NCI-H460 (cell line): Measurements from ENCODE around the gene IFNA8. TPM values are rescaled to one million over a fixed set of nuclear protein-coding genes. Genes with fewer than 3 reads are reported as not detected.
"Not testable (repeated sequence)": the region's sequence is repeated elsewhere in the genome, so short reads cannot be mapped to it uniquely, and the experiment has no call there.

Experiments
- DNase-seq: peaks from one replicate; pipeline ENCODE4 v3.0.0-alpha.2; 2016; ENCODE audit warnings: low read depth; ENCODE audit errors: extremely low read depth
- polyA plus RNA-seq: library from polyadenylated mRNA; depleted of rRNA; stranded (reverse); fragments of >200 nt; gene quantifications from 2 replicates; pipeline ENCODE4 v1.2.3, GENCODE V29; 2014; cell fraction: nucleus; rRNA removed
- total RNA-seq: library from RNA; depleted of rRNA; stranded (reverse); fragments of >200 nt; shearing (Covaris generic); gene quantifications from 2 replicates; pipeline ENCODE4 v1.2.3, GENCODE V29; 2014; rRNA removed

The IFNA8 gene
- not detected in 2 replicates for total RNA-seq
- not detected in 2 replicates for polyA plus RNA-seq

DNA sequence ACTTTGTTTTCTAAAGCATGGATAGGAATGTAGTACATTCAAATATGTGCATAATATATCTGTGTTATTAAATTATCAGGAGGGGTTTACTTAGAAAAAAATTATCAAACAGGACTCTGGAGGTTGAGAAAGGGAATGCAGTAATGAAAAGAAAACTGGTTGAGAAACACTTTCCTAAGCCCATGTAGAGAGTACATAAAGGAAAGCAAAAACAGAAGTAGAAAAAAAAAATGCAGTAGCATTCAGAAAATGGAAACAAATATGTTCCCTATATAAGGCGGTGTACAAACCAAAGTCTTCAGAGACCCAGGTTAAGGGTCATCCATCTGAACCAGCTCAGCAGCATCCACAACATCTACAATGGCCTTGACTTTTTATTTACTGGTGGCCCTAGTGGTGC is at the start of gene IFNA8:
TSS of gene IFNA8 (plus strand) at position 301 of the 400 bp plus-strand sequence. CDS start at position 361, 60 bp downstream.
- DNase-seq: no peak

DNA sequence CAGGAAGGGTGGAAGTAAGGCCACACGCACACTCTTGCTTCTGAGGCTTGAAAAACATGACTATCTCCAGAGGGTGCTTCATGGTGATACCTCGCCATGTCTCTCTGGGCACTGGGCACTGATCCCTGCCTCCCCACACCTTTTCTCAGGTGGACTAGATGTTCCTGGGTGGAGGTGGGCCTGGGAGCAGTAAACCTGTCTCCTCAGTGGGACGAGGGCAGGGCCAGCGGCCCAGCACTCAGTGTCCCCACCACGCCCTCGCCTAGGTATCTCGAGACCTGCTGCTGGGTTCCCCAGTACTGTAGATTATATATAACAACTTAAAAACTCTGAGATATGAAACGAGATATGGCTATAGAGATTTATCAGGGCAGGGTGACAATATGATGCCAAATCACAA is 46.6 kb upstream of the IFNA8 start:
- DNase-seq: no peak

DNA sequence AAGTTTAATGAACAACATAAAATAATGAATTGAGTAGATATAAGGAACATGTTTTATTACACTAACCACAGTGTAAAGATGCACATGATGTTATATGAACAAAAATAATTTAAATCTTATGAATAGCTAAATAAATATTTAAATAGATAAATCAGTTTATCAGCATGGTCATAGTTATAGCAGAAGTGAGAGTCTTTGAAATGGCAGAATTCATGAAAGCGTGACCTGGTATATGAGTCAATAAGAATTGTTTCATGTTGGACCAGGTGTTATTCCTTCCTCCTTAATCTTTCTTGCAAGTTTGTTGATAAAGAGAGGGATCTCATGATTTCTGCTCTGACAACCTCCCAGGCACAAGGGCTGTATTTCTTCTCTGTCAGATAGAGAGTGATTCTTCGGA is 41.7 kb upstream of the IFNA8 start:
- not testable (repeated sequence) for DNase-seq

DNA sequence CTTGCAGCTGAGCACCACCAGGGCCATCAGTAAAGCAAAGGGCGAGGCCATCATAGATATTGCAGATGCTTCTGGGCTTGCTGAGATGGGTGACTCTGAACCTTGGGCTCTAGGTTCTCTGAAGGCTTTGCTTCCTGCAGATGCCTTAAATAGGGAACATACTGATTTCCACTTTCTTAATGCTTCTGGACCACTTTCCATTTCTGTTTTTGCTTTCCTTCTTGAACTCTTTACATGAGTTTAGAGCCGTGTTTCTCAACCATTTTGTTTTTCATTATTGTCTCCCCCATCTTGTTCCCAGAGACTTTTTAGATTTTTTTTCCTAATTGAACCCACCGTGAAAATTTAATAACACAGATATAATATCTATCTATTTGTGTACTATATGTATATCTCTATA is 41.0 kb upstream of the IFNA8 start, which contains the start of gene IFNA13:
TSS of gene IFNA13 (minus strand) at position 101 of the 400 bp plus-strand sequence. CDS start at position 54, 47 bp downstream.
- no peak for DNase-seq

GRCh38 chr9:21371467-21371866 is 37.5 kb upstream of the IFNA8 start:
- not testable (repeated sequence) for DNase-seq

GRCh38 chr9:21381448-21382339 is 27.2 kb upstream of the IFNA8 start:
- peak; percentile 7 for DNase-seq

DNA sequence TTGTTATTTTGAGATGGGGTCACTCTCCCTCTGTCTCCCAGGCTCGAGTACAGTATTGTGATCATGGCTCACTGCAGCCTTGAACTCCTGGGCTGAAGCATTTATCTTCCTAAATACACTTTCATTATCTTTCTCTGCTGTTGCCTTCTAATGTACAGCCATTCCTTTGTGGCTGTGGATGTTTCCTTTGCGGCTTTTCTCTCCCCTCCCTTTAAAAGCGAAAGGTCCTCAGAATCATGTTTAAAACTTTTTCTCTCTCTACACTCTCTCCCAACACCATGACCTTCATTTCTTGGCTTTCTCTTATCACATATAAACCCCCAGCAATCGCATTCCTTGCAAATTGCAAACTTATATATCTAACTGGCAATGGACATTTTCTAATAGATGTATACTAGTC is 25.3 kb upstream of the IFNA8 start:
- no peak for DNase-seq

DNA sequence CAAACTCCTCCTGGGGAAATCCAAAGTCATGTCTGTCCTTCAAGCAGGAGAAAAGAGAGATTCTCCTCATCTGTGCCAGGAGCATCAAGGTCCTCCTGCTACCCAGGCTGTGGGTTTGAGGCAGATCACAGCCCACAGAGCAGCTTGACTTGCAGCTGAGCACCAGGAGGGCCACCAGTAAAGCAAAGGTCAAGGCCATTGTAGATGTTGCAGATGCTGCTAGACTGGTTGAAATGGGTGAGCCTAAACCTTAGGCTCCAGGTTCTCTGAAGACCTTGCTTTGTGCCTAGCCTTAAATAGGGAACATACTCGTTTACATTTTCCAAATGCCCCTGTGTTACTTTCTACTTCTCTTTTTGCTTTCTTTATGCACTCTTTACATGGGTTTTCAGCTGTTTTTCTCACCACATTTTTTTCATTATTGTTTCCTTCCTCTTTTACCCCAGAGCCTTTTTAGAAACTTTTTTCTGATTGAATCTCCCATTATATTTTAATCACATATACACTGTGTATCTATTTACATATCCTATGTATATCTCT is 23.7 kb upstream of the IFNA8 start, which contains the start of gene IFNA2:
TSS of gene IFNA2 (minus strand) at position 268 of the 540 bp plus-strand sequence. CDS start at position 199, 69 bp downstream.
- no peak for DNase-seq

- DNase-seq: no peak
Observed at GRCh38 chr9:21392270-21392669, 16.6 kb upstream of the IFNA8 start.

DNA sequence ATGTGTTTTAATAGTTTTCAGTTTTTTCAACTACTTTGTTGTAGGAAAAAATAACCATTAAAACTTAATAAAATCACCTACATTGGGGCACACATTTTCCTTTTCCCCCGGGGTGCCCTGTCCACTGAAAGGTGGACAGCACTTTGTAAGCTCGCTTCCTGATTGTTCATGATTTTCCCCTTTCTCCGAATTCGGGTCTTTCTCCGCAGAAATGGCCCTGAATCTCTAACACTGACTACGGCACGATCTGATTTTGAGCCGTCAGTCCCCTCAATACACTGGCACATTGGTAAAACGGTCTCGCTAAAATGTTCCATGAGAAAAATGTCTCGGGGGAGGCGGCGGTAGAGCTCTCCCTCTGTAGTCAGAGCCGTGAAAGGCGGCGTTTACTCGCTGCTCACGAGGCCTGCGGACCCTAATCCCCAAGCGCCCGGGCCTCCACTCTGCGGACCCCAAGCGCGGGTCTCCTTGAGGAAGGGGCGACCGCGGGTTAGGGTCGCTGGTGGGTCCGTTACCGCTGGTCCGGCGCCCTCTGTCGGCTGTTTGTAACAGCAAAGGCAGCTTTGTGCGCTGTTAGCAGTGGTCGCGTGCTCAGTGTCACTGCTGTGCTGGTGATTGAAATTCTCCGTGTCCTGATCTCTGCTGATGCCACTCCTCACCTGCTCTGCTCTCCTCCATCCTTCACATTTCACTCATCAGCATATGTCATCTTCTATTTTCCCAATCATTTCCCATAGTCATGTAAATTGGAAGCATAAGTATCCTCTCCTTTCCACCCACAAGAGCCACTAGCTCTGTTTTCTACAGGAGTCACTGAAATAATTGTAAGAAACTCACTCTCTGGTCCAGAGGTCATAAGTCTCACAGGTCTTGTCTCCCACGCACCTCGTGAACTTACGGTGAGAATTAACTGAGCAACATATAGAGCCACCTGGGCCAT is 12.9 kb upstream of the IFNA8 start:
- DNase-seq: no peak

- no peak for DNase-seq
Observed at GRCh38 chr9:21398955-21399489, 9.9 kb upstream of the IFNA8 start.

DNA sequence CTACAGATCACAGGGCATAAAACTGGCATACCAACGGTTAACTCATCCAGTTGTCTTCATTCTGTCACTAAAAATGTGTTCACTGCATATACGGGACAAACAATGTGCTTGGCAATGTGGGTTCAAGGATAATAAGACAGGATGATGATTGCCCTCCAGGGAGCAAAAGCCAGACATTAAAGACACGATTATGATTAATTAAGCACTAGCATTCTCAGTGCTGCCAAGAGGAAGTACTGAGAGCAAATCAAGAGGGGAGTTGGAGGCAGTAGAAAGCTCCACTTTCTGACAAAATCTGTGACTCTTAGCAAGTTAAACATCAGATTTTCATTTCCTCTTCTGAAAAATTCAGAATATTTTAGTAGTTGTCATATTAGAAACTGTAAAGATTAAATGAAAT is 9.0 kb upstream of the IFNA8 start:
- no peak for DNase-seq

DNA sequence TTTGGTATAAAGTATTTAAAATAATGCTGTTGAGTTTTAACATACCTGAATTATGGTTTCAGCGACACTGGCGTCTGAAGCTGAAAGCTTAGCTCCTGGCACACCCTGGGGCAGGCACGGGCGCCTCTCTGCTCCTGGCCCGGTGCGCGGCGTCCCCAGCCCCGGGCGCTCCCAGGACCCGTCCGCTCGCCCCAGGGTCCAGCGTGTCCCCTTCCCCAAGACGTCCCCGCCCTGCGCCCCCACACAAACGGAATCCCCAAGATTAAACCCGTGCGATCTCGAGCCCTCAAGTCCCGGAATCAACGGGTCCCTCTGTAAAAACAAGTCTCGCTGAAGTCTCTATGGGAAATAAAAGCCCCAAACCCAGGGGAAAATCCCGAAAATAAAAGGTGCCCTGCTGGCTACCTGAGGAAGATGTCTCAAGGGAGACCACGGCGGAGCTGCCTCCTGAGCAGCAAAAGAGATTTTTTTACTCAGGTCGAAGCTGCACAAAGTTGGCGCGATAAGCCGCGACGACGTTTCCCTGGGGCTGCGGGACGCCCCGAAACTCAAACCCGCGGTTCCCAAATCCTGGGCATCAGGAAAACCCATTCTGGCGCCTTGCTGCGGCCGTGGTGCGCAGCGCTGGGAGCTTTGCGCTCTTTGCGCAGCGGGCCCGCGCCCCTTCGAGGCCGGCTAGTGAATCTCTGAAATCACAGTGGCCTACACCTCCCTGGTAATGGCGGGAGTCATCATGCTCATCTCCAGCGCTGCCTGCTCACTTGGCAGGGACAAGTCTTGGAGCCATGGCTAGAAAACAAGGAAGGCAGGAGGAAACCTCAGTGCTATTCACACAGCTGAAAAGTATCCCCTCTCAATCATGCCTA is 6.3 kb upstream of the IFNA8 start:
- no peak for DNase-seq

DNA sequence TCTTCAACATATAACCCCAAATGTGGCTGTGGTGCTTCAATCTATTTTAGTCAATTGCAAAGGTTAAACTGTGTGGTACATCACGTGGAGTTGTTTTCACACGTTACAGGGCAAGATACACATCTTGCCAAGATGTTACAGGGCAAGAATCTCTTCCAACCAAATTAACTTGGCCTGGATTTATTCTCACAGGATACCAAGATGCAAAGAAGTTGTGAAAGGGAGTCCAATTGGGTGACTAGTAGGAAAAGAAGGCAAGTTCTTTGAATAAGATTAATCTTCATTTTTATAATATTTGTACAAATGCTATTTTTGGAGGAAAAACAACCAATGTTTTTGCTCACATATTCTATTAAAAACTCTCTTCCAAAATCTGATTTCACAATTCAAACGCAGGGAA is 4.8 kb upstream of the IFNA8 start:
- DNase-seq: no peak

- DNase-seq: no peak
Observed at GRCh38 chr9:21412107-21412506, 3.2 kb downstream of the IFNA8 start.

DNA sequence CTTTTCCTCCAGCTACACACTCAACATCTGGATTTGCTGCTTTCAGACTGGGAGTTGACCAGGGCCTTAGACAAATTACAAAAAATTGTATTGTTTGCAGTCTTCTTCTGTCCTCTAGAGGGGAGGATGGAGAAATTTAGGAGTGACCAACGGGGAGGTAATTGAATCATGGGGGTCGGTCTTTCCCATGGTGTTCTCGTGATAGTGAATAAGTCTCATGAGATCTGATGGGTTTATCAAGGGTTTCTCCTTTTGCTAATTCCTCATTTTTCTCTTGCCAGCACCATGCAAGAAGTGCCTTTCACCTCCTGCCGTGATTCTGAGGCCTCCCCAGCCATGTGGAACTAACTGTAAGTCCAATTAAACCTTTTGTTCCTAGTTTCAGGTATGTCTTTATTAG is 4.2 kb downstream of the IFNA8 start:
- no peak for DNase-seq

DNA sequence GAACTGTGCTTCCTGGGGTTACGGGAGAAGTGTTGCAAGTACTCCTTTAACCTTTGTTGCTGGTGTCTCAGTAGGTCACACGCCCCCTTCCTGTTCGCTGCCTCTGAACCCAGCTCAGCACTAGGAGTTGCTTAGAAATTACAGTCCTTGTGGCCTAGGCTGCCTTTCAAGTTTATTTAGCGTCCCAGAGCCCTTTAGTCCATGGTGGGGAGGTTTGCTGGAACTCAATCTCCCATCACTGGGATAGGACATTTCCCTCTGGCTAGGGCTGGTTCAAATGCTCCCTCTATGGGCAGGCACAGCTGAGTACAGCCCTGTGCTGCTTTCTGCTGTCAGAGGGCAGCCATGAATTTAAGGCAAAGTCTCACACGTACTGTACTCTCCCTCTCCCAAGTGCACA is 4.7 kb downstream of the IFNA8 start:
- no peak for DNase-seq

- DNase-seq: no peak
Observed at GRCh38 chr9:21414220-21414940, 5.5 kb downstream of the IFNA8 start.
